SK-N-SH treated with all-trans-retinoic acid at 6 μM for 48 hours (cell line): ENCODE data around the gene SRPRB.
"Not testable (repeated sequence)": the region's sequence is repeated elsewhere in the genome, so short reads cannot be mapped to it uniquely, and the experiment has no call there.

Experiments used
- ARNTL ChIP-seq: fragments of 450-650 bp; formaldehyde crosslinking; IDR thresholded peaks from 2 replicates; pipeline ENCODE4 v1.5.0; 2020; ENCODE audit warnings: low read depth, mild to moderate bottlenecking, moderate library complexity, borderline replicate concordance
- OSR1 ChIP-seq: fragments of 250-450 bp; sonication (Bioruptor Pico); IDR thresholded peaks from 2 replicates; pipeline ENCODE4 v1.8.0; 2022; ENCODE audit warnings: moderate library complexity, mild to moderate bottlenecking, inconsistent platforms
- ZFP3 ChIP-seq: fragments of 250-450 bp; sonication (Bioruptor Pico); IDR thresholded peaks from 2 replicates; pipeline ENCODE4 v1.5.0; 2020; ENCODE audit warnings: mild to moderate bottlenecking, moderate library complexity
- ZNF565 ChIP-seq: fragments of 450-650 bp; formaldehyde crosslinking; conservative IDR thresholded peaks from 2 replicates; pipeline ENCODE4 v1.5.0; 2020; ENCODE audit warnings: low read depth, mild to moderate bottlenecking, moderate library complexity
- TF ChIP-seq, protein P1 (sequence below): fragments of 250-450 bp; sonication (Bioruptor Pico); IDR thresholded peaks from 2 replicates; pipeline ENCODE4 v1.8.0; 2020; ENCODE audit warnings: mild to moderate bottlenecking, moderate library complexity, borderline replicate concordance
- TF ChIP-seq, protein P2 (sequence below): fragments of 250-450 bp; sonication (Bioruptor Pico); IDR thresholded peaks from 2 replicates; pipeline ENCODE4 v1.5.1; 2020; ENCODE audit warnings: low read depth, mild to moderate bottlenecking, moderate library complexity
- TF ChIP-seq, protein P3 (sequence below): fragments of 250-450 bp; sonication (Bioruptor Pico); IDR thresholded peaks from 2 replicates; pipeline ENCODE4 v1.5.0; 2020; ENCODE audit warnings: mild to moderate bottlenecking, moderate library complexity
- TF ChIP-seq, protein P4 (sequence below): fragments of 250-450 bp; sonication (Bioruptor Pico); IDR thresholded peaks from 2 replicates; pipeline ENCODE4 v1.8.0; 2021; ENCODE audit warnings: low read depth, mild to moderate bottlenecking, moderate library complexity, borderline replicate concordance

DNA sequence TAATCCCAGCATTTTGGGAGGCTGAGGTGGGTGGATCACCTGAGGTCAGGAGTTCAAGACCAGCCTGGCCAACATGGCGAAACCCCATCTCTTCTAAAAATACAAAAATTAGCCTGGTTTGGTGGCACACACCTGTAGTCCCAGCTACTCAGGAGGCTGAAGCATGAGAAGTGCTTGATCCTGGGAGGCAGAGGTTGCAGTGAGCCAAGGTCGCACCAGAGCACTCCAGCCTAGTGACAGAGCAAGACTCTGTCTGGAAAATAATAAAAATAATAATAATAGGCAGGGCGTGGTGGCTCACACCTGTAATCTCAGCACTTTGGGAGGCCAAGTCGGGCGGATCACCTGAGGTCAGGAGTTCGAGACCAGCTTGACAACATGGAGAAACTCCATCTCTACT is 24.9 kb upstream of the SRPRB start:
- TF ChIP-seq ARNTL; OSR1 (CRISPR knock-in tag); ZNF565 (CRISPR knock-in tag); ZFP3 (CRISPR knock-in tag): not testable (repeated sequence)
- TF ChIP-seq, protein P1, sequence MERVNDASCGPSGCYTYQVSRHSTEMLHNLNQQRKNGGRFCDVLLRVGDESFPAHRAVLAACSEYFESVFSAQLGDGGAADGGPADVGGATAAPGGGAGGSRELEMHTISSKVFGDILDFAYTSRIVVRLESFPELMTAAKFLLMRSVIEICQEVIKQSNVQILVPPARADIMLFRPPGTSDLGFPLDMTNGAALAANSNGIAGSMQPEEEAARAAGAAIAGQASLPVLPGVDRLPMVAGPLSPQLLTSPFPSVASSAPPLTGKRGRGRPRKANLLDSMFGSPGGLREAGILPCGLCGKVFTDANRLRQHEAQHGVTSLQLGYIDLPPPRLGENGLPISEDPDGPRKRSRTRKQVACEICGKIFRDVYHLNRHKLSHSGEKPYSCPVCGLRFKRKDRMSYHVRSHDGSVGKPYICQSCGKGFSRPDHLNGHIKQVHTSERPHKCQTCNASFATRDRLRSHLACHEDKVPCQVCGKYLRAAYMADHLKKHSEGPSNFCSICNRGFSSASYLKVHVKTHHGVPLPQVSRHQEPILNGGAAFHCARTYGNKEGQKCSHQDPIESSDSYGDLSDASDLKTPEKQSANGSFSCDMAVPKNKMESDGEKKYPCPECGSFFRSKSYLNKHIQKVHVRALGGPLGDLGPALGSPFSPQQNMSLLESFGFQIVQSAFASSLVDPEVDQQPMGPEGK (CRISPR knock-in tag): not testable (repeated sequence)
- TF ChIP-seq, protein P2, sequence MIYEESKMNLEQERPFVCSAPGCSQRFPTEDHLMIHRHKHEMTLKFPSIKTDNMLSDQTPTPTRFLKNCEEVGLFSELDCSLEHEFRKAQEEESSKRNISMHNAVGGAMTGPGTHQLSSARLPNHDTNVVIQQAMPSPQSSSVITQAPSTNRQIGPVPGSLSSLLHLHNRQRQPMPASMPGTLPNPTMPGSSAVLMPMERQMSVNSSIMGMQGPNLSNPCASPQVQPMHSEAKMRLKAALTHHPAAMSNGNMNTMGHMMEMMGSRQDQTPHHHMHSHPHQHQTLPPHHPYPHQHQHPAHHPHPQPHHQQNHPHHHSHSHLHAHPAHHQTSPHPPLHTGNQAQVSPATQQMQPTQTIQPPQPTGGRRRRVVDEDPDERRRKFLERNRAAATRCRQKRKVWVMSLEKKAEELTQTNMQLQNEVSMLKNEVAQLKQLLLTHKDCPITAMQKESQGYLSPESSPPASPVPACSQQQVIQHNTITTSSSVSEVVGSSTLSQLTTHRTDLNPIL (CRISPR knock-in tag): not testable (repeated sequence)
- TF ChIP-seq, protein P3, sequence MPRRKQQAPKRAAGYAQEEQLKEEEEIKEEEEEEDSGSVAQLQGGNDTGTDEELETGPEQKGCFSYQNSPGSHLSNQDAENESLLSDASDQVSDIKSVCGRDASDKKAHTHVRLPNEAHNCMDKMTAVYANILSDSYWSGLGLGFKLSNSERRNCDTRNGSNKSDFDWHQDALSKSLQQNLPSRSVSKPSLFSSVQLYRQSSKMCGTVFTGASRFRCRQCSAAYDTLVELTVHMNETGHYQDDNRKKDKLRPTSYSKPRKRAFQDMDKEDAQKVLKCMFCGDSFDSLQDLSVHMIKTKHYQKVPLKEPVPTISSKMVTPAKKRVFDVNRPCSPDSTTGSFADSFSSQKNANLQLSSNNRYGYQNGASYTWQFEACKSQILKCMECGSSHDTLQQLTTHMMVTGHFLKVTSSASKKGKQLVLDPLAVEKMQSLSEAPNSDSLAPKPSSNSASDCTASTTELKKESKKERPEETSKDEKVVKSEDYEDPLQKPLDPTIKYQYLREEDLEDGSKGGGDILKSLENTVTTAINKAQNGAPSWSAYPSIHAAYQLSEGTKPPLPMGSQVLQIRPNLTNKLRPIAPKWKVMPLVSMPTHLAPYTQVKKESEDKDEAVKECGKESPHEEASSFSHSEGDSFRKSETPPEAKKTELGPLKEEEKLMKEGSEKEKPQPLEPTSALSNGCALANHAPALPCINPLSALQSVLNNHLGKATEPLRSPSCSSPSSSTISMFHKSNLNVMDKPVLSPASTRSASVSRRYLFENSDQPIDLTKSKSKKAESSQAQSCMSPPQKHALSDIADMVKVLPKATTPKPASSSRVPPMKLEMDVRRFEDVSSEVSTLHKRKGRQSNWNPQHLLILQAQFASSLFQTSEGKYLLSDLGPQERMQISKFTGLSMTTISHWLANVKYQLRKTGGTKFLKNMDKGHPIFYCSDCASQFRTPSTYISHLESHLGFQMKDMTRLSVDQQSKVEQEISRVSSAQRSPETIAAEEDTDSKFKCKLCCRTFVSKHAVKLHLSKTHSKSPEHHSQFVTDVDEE (CRISPR knock-in tag): not testable (repeated sequence)
- TF ChIP-seq, protein P4, sequence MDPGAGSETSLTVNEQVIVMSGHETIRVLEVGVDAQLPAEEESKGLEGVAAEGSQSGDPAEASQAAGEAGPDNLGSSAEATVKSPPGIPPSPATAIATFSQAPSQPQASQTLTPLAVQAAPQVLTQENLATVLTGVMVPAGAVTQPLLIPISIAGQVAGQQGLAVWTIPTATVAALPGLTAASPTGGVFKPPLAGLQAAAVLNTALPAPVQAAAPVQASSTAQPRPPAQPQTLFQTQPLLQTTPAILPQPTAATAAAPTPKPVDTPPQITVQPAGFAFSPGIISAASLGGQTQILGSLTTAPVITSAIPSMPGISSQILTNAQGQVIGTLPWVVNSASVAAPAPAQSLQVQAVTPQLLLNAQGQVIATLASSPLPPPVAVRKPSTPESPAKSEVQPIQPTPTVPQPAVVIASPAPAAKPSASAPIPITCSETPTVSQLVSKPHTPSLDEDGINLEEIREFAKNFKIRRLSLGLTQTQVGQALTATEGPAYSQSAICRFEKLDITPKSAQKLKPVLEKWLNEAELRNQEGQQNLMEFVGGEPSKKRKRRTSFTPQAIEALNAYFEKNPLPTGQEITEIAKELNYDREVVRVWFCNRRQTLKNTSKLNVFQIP: not testable (repeated sequence)
